Stimulated activated CD4-positive, alpha-beta T cell treated with anti-CD3 and anti-CD28 coated beads, Interleukin-15, amount 100 ng/mL, for 1 hour (primary cell): ENCODE results near the gene CRTC1.

Source experiments
- DNase-seq, 2 donors: peaks; one replicate each; pipeline ENCODE4 v3.0.0-alpha.2; 2020; ENCODE audit warnings: low read depth in 1 of 2, low spot score in 1 of 2

CRTC1 gene, protein sequence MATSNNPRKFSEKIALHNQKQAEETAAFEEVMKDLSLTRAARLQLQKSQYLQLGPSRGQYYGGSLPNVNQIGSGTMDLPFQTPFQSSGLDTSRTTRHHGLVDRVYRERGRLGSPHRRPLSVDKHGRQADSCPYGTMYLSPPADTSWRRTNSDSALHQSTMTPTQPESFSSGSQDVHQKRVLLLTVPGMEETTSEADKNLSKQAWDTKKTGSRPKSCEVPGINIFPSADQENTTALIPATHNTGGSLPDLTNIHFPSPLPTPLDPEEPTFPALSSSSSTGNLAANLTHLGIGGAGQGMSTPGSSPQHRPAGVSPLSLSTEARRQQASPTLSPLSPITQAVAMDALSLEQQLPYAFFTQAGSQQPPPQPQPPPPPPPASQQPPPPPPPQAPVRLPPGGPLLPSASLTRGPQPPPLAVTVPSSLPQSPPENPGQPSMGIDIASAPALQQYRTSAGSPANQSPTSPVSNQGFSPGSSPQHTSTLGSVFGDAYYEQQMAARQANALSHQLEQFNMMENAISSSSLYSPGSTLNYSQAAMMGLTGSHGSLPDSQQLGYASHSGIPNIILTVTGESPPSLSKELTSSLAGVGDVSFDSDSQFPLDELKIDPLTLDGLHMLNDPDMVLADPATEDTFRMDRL

DNA sequence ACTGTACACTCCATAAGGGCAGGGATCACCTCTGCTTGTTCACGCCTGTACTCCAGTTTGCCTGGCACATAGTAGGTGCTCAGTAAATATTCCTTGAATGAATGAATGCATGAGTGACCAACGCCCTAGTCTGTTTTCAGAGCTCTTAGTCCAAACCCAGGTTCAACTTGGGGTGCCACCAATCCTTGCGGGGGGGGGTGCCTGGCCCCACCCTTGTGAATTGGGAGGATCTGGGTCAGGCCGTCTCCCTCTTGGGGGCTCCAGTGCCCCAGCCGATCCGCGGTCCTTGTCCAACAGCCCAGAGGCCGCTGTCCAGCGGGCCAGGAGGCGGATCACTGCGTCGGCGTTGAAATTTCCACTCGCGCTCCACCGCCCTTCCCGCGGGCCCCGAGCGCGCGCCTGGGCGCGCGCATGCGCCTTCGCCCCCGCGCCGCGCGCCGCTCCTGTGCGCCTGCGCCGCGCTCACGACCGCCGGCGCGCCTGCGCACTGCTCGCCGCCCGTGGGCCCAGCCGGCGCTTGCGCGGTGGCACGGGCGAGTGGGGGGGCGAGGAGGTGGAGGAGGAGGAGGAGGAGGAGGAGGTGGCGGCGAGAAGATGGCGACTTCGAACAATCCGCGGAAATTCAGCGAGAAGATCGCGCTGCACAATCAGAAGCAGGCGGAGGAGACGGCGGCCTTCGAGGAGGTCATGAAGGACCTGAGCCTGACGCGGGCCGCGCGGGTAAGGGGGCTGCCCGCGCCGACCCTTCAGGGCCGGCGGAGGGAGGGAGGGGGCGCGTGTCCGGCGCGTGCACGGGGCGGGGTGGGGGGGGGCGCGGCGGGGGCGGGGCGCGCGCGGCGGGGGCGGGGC is at the start of gene CRTC1:
Gene CRTC1 (plus strand): TSS at position 572 of the 849 bp plus-strand sequence. CDS start 23 bp downstream, at position 595.
- peak; percentile 91 to 92 for DNase-seq

GRCh38 chr19:18634612-18635297 is 48.7 kb upstream of the CRTC1 start:
- no peak for DNase-seq

GRCh38 chr19:18635831-18636182 is 47.7 kb upstream of the CRTC1 start:
- DNase-seq, result no peak

- peak; percentile 99 to 100 for DNase-seq
These were observed 47.1 kb upstream of the CRTC1 start for GRCh38 chr19:18636183-18636968.

DNA sequence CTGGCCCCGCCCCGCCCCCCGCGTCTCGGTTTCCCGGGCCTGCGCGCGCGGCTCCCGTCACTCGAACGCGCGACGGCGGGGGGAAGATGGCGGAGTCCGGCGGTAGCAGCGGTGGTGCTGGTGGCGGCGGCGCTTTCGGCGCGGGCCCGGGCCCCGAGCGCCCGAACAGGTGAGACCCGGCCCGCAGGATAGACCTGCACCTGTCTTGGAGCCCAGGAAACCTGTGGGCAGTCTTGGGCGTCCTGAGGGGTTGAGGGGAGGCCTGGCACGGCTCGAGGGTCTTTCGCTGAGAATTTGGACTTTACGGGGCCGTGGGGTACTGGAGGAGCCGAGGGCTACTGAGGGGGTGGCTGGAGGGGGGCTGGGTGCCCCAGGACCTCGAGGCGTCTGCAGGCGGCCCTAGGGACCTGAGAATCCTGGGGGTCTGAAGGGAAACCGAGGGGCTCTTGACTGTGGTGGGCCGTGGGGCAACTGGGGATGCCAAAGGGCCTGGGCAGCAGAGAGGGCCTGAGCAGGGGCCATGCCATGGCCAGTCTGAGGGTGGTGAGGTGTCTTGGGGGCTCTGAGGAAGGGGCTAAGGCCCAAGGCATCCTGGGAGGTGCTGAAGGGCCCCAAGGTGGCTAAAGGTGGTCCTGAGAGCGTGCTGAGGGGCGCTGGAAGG is 46.4 kb upstream of the CRTC1 start, which contains the start of gene KLHL26:
Gene KLHL26 (plus strand): TSS at position 60 of the 661 bp plus-strand sequence. CDS start 27 bp downstream, at position 87.
- no peak for DNase-seq

DNA sequence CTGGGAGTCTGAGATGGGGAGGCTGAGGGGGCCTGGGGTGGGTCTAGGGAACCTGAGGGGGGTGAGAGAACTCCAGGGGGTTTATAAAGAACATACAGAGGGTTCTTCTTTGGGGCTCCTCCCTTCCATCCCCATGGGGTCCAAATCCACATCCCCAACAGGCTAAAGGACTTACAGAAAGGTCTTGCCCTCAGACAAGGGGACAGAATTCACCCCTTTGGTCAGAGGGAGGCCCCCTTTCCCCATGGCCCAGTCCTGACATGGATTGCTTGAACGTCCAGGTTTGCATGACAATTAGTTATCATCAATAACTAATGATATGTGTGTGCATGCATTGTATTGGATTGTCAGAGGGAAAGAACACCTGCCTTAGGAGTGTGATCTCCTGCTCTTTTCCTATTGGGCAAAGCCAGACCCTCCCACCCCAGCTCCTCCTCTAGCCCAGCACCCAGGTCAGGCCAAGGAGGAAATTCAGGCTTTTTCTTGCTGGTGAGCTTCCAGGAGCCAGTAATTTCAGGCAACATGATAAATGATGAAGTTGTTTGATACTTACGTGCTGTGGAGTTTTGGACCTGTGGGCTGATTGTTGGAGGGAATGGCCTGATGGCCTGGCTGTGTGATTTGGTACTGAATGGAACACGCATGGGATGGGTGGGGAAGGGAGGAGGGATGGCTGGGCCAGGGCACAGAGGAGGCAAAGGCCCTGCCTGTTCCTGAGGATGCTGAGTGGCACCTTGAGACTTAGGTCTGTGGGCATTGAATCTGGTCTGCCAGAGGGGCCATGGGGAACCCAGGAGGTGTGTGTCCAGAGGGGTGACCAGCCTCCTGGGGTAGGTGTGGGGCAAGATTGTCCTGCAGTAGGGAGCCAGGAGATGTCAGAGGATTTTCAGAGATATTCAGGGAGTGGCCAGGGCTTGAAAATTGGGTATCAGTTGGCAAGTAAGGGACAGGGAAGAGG is 45.5 kb upstream of the CRTC1 start:
- DNase-seq, result no peak

- DNase-seq, result no peak
These were observed 43.7 kb upstream of the CRTC1 start for GRCh38 chr19:18639706-18640243.

- no peak for DNase-seq
These were observed 39.1 kb upstream of the CRTC1 start for GRCh38 chr19:18644196-18645034.

DNA sequence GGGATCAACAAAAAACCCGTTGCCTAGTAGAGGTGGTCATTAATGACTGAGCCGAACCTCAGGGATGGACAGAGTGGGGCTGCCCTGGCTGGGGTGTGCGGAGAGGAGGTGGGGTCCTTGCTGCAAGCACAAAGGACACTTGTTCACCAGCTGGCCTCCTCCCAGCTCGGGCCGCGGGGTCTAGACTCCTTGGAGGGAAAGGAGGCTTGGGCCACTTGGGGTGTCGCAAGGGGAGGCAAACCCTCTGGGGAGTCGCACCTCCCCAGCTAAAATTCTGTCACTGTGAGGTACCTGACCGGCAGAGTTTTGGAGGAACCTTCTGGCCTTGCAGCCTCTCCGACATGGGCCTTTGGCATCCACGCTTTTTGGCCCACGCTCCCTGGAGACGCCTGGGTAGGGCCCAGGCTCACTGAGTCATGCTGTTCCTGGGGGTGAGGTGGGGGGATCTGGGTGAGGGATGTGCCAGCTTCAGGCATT is 38.4 kb upstream of the CRTC1 start:
- no peak for DNase-seq

- DNase-seq, result no peak
These were observed 36.7 kb upstream of the CRTC1 start for GRCh38 chr19:18646535-18647370.

DNA sequence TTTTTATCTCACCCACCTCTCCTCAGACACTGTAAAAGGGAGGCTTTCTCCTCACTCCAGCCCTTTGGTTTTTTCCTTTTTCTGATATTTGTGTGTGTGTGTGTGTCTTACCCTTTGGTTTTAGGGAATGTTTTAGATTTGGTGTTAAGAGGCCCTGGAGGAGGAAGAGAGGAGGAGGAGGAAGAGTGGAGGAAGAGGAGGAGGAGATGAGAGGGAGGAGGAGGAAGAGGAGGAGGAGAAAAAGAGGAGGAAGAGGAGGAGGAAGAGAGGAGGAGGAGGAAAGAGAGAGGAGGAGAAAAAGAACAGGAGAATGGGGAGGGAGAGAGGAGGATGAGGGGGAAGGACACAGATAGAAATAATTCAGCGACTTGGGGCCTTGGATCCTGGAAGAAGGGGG is 36.1 kb upstream of the CRTC1 start:
- no peak for DNase-seq

- DNase-seq, result no peak
These were observed 35.7 kb upstream of the CRTC1 start for GRCh38 chr19:18647807-18648206.

GRCh38 chr19:18648973-18649315 is 34.5 kb upstream of the CRTC1 start:
- DNase-seq, result no peak

DNA sequence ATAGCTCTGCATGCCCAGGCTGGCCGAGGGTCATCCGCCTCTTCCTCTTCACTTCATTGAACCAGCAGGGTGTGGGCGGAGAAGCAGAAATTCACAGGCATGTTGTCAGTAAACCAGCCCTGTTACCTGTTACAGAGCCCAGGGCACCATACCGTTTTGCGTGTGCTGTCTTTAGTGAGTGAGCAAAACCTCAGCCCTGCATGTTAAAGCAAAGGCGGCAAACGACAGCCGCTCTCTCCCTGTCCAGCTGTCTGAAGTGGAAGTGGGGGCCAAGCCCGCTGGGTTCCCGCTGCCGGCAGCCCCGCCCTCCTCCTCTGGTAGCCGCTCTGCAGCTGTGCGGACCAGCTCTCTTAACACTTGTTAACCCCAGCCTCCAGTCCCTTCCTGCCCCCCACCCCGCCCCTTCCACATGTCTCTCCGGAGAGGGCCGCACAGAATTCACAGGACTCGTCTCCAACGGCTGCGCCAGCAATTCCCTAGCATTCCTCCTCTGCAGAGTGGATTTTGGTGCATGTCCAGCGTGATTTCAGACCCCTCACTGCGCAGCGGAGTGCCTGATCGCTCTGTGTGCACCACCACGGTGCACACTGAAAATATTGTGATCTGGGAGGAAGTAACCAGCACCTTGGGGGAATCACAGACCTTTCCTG is 34.0 kb upstream of the CRTC1 start:
- no peak for DNase-seq

GRCh38 chr19:18650021-18650390 is 33.5 kb upstream of the CRTC1 start:
- no peak for DNase-seq

DNA sequence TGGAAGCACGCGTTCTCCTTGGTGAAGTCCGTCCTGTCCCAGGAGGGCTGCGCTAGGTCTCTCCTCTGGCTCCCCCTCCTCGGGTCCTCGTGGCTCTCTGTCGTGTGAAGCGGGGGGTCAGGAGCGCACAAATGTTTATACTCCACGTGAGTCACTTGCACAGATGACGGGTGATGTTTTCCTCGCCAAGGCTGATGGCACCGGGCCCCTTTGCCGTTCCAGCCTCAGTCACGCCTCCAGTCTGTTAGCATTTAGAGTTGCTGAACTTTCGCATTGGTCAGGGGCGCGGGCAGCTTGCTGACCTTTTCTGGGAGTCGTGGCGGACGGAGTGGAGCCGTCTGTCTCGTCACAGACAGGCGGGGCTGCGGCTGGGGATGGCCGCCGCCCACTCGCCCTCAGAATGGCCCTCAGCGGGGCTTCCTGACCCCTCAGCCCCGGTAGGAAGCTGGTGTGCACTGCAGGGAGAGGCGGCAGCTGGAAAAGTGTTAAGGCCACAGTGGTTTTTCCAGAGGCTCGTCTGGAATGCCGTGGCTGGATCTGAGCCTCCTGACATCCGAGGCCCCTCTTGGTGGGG is 32.9 kb upstream of the CRTC1 start:
- DNase-seq, result no peak
